HK-2 (cell line): ENCODE results near the gene BAIAP3.
A peak's percentile ranks its signal among the peaks of the same experiment; 100 is the strongest.

Experiments
- DNase-seq: peaks from one replicate; pipeline ENCODE4 v3.0.0-alpha.2; 2018; ENCODE audit not compliant: unreplicated experiment

The BAIAP3 gene

GRCh38 chr16:1367486-1368174 lies 34.2 kb downstream of the BAIAP3 start:
- no peak for DNase-seq

DNA sequence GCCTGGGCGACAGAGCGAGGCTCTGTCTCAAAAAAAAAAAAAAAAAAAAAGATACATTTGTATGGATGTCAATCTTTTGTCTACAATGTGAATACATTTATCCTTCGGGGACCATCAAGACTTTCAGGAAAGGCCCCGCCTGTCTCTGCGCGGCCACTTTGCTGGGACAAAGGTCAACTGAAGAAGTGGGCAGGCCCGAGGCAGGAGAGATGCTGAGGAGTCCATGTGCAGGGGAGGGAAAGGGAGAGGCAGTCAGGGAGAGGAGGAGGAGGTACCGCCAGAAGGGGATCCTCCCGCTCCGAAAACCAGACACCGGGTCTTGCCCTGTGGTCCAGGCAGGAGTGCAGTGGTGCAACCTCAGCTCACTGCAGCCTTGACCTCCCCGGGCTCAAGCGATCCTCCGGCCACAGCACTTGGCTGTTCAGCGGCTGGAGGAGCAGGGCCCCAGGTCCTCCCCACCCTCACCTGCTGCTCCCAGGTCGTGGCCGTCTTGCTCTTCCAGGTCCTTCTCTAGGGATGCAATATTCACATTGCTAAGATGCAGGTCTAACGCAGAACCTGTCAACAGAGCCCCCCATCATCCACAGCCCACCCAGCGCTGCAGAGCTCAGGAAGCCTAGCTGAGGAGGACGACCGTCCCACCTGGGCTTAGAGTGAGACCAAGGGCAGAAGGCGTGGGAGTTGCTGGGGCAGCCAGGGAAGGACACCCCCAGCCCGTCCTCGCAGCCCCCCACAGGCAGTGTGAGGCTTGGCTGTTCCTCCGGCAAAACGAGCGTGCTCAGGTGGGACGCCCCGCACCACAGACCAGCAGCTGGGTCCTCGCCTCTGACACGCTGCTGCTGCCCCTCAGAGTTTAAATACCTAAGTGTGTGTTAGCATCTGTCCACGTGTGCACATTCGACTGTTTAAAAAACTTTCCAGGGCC lies 37.9 kb downstream of the BAIAP3 start:
- no peak for DNase-seq

- no peak for DNase-seq
These were observed 39.0 kb downstream of the BAIAP3 start for GRCh38 chr16:1372292-1372950.

DNA sequence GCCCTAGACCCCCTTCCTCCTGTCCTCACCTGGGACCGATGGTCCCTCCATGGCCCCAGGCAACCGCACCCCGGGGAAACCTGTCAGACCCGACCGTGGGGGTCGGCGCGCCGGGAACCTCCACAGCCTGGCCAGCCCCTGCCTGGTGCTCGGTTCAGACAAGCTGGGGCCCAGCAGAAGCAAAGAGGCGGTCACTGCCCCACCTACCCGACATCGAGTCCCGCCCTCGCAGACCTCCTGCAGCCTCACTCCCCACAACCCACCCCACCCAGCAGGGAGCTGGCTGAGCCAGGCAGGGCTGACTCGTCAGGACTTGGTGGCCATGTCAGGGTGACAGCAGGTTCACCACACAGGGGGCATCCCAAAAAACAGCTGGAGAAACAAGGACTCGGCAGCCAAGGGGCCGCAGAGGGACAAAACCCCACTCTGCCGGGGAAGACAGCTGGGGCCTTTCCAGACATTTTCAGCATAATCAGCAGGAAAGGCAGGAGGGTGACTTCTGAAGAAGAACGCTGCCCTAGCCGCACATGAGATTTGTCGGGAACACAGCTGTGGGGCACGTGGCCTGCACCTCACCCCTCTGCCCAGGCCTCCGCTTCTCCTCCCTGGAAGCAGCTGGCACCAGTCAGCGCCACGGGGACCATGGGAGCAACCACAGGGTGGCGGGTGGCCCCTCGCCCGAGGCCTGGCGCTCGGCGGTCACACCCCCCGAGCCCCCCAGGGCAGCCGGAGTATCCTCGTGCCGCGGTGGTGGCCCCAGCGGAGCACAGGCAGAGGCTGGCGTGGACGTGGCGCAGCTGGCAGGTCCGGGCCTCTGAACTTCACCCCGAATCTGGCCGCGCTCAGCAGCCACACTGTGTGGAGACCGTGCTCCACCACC lies 41.2 kb downstream of the BAIAP3 start:
- DNase-seq: no peak

GRCh38 chr16:1375298-1375640 lies 41.8 kb downstream of the BAIAP3 start:
- no peak for DNase-seq

GRCh38 chr16:1375741-1376410 lies 42.4 kb downstream of the BAIAP3 start:
- DNase-seq: no peak

GRCh38 chr16:1377406-1378010 lies 44.1 kb downstream of the BAIAP3 start:
- no peak for DNase-seq

- no peak for DNase-seq
These were observed 44.8 kb downstream of the BAIAP3 start for GRCh38 chr16:1378087-1378803.

DNA sequence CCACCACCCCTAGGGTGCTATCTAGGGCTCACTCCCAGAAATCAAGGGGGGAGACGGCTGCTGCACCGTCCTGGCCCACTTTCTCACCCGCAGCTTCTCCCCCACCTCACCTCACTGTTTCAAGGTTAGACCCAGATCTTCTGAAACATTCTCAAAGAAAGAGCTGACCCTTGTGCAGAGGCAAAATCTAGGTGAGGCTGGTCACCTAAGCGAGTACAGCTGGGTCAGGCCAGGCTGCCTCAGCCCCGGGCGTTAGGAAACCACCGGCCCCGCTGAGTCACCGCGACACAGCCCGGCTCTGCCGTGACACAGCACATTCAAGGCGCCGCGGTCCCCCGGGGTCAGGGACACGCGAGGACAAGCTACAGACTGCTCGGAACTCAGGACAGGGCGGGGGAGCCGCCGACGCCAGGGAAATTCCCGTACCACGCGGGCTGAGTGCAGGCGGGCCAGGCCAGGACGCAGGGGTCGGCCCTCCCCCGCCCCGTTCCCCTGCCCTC lies 45.4 kb downstream of the BAIAP3 start:
- DNase-seq: peak; percentile 79

DNA sequence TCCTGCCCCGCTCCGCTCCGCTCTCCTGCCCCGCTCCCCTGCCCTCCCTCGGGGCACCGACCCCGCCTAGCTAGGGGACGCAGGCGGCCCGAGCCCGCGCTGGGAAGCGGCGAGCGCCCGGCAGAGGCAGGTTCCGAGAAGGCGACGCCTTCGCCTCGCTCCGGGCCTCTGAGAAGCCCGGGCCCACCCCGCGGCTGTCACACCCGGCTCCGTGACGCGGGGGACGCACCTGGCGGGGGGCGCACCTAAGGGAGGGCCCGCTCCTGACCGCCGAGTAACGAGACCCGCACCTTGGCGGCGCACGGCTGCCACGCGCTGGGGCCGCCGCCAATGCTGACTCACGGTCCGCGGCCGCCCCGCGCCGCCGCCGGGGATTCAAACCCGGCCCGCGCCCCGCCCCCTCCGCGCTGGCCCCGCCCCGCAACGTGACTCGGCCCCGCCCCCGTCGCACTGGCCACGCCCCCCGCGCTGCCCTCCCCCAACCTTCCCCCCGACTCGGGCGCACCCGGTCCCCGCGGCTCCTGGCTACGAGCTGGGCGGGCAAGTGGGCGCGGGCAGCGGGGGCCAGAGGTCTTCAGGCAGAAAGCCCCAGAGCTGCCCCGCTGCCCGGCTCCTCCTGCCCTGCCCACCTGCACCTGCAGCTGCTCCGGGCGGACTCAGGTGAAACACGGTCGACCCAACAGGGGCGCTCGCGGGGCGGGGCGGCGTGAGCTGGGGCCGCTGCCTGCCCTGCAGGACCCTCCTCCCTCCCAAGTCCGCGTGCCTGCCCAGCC lies 46.0 kb downstream of the BAIAP3 start:
- DNase-seq: peak; percentile 64

DNA sequence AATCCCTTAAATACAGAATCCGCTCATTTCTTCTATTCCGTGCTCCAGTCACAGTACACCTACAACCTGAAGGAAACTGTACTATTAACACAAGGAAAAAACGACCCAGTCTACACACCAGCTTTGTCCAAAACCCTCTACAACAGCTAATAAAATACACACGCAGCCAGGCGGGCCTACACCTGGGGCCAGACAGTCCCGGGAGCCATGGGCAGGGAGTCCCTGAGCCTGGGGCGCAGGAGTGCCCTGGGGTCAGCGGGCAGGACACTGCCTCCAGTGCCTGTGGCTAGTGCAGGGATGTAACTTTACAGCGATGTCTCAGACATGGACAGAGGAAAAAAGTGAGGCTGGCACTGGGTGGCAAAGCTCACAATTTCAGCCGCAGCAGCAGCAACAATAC lies 46.8 kb downstream of the BAIAP3 start:
- DNase-seq: no peak

DNA sequence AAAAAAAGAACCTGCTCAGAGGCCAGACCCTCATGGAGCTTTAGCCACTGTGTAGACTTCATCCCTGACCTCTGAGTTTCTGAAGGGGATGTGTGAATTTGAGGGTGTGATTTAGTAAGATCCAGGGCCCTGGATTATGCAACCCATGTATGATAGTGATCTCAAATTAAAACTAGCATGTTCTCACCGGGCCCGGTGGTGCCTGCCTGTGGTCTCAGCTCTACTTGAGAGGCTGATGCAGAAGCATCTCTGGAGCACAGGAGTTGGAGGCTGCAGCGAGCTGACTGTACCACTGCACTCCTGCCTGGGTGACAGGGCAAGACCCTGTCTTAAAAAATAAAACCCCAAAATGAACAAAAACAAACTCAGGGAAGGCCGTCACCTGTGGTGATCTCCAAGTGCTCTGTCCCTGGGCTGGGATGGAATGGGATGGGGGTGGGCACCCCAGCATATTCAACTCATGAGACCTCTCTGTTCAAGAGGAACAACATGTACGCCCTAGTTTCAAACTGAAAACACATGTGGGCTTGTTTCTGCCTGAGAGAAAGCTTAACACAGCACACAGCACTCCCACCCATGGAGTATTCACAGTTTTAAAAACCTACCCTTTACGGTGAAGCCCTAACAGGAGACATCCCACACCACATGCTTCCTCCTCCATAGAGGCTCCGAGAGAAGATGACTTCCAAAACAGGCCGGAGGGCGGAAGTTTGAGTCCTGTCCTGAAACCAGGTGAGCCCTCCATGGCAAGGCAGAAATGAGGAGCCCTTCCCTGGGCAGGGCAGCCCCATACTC lies 48.4 kb downstream of the BAIAP3 start:
- no peak for DNase-seq

DNA sequence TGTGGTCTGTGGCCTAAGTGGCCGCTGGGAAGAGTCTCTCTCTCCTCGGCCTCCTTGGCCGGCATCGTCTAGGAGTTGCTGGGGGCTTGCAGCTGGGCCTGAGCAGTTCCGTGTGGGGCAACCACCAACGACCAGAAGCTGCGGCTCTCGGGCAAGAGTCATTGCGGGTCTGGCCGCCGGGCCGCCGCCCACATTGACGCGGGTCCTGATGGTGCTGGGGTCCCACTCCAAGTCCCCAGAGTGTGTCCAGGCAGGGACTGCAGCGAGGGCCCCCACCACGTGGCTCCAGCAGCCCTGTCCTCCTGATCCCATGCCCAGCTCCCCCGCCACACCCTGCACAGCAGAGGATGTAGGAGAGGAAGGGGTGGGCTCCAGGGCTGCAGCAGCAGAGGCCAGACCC lies 50.1 kb downstream of the BAIAP3 start:
- DNase-seq: no peak

DNA sequence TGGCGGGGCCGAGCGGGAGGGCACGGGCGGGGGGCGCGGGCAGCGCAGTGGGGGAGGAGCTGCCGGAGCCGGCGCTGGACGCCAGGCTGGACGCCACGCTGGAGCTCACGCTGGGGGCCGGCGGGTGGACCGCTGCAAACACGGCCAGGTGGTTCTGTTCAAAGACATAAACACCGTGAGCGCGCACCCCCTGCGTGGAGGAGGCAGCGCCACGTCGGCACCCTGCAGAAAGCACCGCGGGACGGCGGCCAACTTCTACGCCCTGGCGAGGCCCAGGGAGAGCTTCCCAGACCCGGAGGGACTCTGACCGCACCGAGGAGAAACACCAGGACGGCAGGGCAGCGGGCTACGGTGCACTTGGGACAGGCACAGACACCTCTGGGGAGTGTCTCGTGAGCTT lies 51.8 kb downstream of the BAIAP3 start:
- DNase-seq: no peak

- DNase-seq: no peak
These were observed 53.9 kb downstream of the BAIAP3 start for GRCh38 chr16:1387331-1387730.

DNA sequence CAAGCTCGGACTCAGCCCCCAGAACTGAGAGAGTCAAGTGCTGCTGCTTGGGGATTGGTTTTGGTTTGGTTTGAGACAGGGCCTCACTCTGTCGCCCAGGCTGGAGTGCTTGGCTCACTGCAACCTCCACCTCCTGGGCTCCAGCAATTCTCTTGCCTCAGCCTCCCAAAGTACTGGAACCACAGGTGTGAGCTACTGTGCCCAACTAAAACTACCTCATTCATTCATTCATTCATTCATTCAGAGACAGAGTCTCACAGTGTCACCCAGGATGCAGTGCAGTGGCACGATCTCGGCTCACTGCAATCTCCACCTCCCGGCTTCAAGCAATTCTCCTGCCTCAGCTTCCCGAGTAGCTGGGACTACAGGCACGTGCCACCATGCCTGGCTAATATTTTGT lies 56.3 kb downstream of the BAIAP3 start:
- no peak for DNase-seq

- DNase-seq: no peak
These were observed 56.9 kb downstream of the BAIAP3 start for GRCh38 chr16:1390239-1390779.

DNA sequence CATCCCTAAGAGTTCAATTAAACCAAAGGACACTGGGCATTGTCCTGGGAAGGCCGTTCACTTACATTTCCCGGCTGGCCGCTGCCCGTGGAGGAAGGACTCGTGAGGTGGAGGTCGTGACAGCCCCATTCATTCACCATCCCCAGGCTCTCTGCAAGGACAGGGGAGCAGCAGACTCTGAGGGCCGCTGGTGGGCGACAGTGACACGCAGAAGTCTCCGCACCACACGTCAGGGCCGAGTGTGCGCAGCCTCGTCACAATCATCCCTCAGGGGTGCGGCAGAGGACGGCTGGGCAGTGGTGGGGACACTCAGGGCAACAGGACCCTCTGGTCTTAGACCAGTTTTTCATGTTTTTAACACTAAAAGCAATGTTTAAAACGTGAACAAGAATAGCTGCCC lies 59.4 kb downstream of the BAIAP3 start:
- no peak for DNase-seq
